ENCODE data around the gene LDLRAD2. TPM values are rescaled to one million over a fixed set of nuclear protein-coding genes. Genes with fewer than 3 reads are reported as not detected.

The LDLRAD2 gene
- total RNA-seq, 2 donors from 2014 or later: not detected

Other genes with a start within 250 kb of the LDLRAD2 start
- 1 to 10 TPM in 1 of 2 donors, under 1 TPM in 1; 0.45 to 6.0 TPM for gene RAP1GAP, start 142.9 kb upstream of the LDLRAD2 start, total RNA-seq
- 100 to 1,000 TPM; 107 to 209 TPM for gene USP48, start 29.1 kb upstream of the LDLRAD2 start, total RNA-seq
- 10 to 100 TPM in 1 of 2 donors, 1 to 10 TPM in 1; 1.8 to 33.3 TPM for gene HSPG2, start 125.0 kb downstream of the LDLRAD2 start, total RNA-seq
- gene CELA3B, start 164.8 kb downstream of the LDLRAD2 start, total RNA-seq: not detected
- gene CELA3A, start 189.4 kb downstream of the LDLRAD2 start, total RNA-seq: not detected
- gene CDC42, start 240.4 kb downstream of the LDLRAD2 start, total RNA-seq: 100 to 1,000 TPM; 243 to 264 TPM

Measured in activated T-helper 17 cell treated with anti-CD3 and anti-CD28 coated beads, Interleukin-2, amount 50 U/mL, for 72 hours (primary cell).